ENCODE results near the gene PLEKHG4B. TPM values are rescaled to one million over a fixed set of nuclear protein-coding genes. Genes with fewer than 3 reads are reported as not detected.

Gene PLEKHG4B
- total and polyA plus RNA-seq, 4 donors = under 0.01 to 0.05 (median 0.01) TPM; not detected in 1

GRCh38 chr5:206927-207536, 115.1 kb downstream of the PLEKHG4B start:
- WGBS = 87% methylated on average over 8 of the region's 8 CpGs
- H3K4me1 ChIP-seq (ENCODE audit: control insufficient read depth in 4 of 4, insufficient read depth in 4 of 4, low read length in 3 of 4) = no peaks in the 10 kb centered on the region
- no peak overlapping the region for H3K4me3 ChIP-seq (ENCODE audit: low read depth in 1 of 3, low read length in 3 of 3)
- H3K9ac ChIP-seq (ENCODE audit: low read depth in 1 of 2, low read length in 2 of 2) = no peak overlapping the region
- no peaks in the 10 kb centered on the region for H3K9me3 ChIP-seq (ENCODE audit: control insufficient read depth in 4 of 4, low read length in 3 of 4)
- peaks cover 0 to 30% (median 11%) of the 10 kb centered on the region in 4 donors for H3K36me3 ChIP-seq (ENCODE audit: control insufficient read depth in 4 of 4, insufficient read depth in 3 of 4, low read depth in 1 of 4, low read length in 3 of 4)
- no peaks in the 10 kb centered on the region for H3K27me3 ChIP-seq (ENCODE audit: control insufficient read depth in 4 of 4, insufficient read depth in 4 of 4, low read length in 3 of 4)
- no peak for TF ChIP-seq MAX (IDR thresholded peaks at IDR 0.05)
- no peak for TF ChIP-seq HNF4G (IDR thresholded peaks at IDR 0.05)
- TF ChIP-seq SP1 (IDR thresholded peaks at IDR 0.05) = no peak
- TF ChIP-seq, protein P1, sequence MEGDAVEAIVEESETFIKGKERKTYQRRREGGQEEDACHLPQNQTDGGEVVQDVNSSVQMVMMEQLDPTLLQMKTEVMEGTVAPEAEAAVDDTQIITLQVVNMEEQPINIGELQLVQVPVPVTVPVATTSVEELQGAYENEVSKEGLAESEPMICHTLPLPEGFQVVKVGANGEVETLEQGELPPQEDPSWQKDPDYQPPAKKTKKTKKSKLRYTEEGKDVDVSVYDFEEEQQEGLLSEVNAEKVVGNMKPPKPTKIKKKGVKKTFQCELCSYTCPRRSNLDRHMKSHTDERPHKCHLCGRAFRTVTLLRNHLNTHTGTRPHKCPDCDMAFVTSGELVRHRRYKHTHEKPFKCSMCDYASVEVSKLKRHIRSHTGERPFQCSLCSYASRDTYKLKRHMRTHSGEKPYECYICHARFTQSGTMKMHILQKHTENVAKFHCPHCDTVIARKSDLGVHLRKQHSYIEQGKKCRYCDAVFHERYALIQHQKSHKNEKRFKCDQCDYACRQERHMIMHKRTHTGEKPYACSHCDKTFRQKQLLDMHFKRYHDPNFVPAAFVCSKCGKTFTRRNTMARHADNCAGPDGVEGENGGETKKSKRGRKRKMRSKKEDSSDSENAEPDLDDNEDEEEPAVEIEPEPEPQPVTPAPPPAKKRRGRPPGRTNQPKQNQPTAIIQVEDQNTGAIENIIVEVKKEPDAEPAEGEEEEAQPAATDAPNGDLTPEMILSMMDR (IDR thresholded peaks at IDR 0.05; ENCODE audit: low read depth, low read length, missing input control) = no peak
- TF ChIP-seq, protein P2, sequence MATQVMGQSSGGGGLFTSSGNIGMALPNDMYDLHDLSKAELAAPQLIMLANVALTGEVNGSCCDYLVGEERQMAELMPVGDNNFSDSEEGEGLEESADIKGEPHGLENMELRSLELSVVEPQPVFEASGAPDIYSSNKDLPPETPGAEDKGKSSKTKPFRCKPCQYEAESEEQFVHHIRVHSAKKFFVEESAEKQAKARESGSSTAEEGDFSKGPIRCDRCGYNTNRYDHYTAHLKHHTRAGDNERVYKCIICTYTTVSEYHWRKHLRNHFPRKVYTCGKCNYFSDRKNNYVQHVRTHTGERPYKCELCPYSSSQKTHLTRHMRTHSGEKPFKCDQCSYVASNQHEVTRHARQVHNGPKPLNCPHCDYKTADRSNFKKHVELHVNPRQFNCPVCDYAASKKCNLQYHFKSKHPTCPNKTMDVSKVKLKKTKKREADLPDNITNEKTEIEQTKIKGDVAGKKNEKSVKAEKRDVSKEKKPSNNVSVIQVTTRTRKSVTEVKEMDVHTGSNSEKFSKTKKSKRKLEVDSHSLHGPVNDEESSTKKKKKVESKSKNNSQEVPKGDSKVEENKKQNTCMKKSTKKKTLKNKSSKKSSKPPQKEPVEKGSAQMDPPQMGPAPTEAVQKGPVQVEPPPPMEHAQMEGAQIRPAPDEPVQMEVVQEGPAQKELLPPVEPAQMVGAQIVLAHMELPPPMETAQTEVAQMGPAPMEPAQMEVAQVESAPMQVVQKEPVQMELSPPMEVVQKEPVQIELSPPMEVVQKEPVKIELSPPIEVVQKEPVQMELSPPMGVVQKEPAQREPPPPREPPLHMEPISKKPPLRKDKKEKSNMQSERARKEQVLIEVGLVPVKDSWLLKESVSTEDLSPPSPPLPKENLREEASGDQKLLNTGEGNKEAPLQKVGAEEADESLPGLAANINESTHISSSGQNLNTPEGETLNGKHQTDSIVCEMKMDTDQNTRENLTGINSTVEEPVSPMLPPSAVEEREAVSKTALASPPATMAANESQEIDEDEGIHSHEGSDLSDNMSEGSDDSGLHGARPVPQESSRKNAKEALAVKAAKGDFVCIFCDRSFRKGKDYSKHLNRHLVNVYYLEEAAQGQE (IDR thresholded peaks at IDR 0.05) = no peak
- TF ChIP-seq EGR1 (IDR thresholded peaks at IDR 0.05; ENCODE audit: low read depth in 2 of 2) = no peak
- TF ChIP-seq RXRA (IDR thresholded peaks at IDR 0.05) = no peak
- TF ChIP-seq, protein P3, sequence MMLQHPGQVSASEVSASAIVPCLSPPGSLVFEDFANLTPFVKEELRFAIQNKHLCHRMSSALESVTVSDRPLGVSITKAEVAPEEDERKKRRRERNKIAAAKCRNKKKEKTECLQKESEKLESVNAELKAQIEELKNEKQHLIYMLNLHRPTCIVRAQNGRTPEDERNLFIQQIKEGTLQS (IDR thresholded peaks at IDR 0.05) = no peak
- no peak for TF ChIP-seq NR2F2 (IDR thresholded peaks at IDR 0.05)
- DNase-seq (ENCODE audit: low spot score) = no peak
- no peak overlapping the region for H3K27ac ChIP-seq (ENCODE audit: low read depth in 1 of 2, low read length in 2 of 2)

GRCh38 chr5:207599-207998, 115.6 kb downstream of the PLEKHG4B start:
- Histone ChIP-seq H3K9ac (ENCODE audit: low read depth in 1 of 2, low read length in 2 of 2) (no peak overlapping the region), H3K9me3 (ENCODE audit: control insufficient read depth in 4 of 4, low read length in 3 of 4) (no peaks in the 10 kb centered on the region), H3K4me3 (ENCODE audit: low read depth in 1 of 3, low read length in 3 of 3) (no peak overlapping the region), H3K36me3 (ENCODE audit: control insufficient read depth in 4 of 4, insufficient read depth in 3 of 4, low read depth in 1 of 4, low read length in 3 of 4) (peaks cover 0 to 30% (median 11%) of the 10 kb centered on the region in 4 donors), H3K27ac (ENCODE audit: low read depth in 1 of 2, low read length in 2 of 2) (no peak overlapping the region), H3K27me3 (ENCODE audit: control insufficient read depth in 4 of 4, insufficient read depth in 4 of 4, low read length in 3 of 4) (no peaks in the 10 kb centered on the region), H3K4me1 (ENCODE audit: control insufficient read depth in 4 of 4, insufficient read depth in 4 of 4, low read length in 3 of 4) (no peaks in the 10 kb centered on the region)
- DNase-seq (ENCODE audit: low spot score) = no peak
- no peak for TF ChIP-seq YY1 (IDR thresholded peaks at IDR 0.05)
- TF ChIP-seq, protein P2 (IDR thresholded peaks at IDR 0.05) = no peak
- TF ChIP-seq TAF1 (conservative IDR thresholded peaks at IDR 0.05) = no peak
- no peak for TF ChIP-seq HNF4A (conservative IDR thresholded peaks at IDR 0.05)
- no peak for TF ChIP-seq JUND (IDR thresholded peaks at IDR 0.05)
- WGBS = 90% methylated on average over 14 of the region's 14 CpGs
